Calu3 (cell line): ENCODE data around the gene SLC12A8. TPM values are rescaled to one million over a fixed set of nuclear protein-coding genes. Genes with fewer than 3 reads are reported as not detected.

Experiments used
- BruUV-seq: library from RNA; stranded (reverse); fragments of 400-500 nt; replicated peaks from 2 replicates; lab custom pipeline; 2021; lab: Mats Ljungman, UMichigan
- CTCF ChIA-PET: fragments of 300-600 bp; sonication (Branson Sonifier 250); formaldehyde crosslinking; loops from one replicate; lab custom pipeline; 2022; ENCODE audit warnings: antibody characterized with exemption; lab: Charles Lee
- DNase-seq: peaks from one replicate; pipeline ENCODE4 v3.0.0; 2022
- H3K27ac Mint-ChIP-seq: one replicate; pipeline ENCODE4 v1.8.0; 2022; ENCODE audit warnings: mixed read lengths; ENCODE audit not compliant: unreplicated experiment
- H3K27me3 Mint-ChIP-seq: one replicate; pipeline ENCODE4 v1.8.0; 2022; ENCODE audit warnings: mixed read lengths; ENCODE audit not compliant: unreplicated experiment
- H3K36me3 Mint-ChIP-seq: one replicate; pipeline ENCODE4 v1.8.0; 2022; ENCODE audit warnings: mild to moderate bottlenecking, moderate library complexity, mixed read lengths; ENCODE audit not compliant: insufficient read depth, unreplicated experiment
- H3K4me1 Mint-ChIP-seq: one replicate; pipeline ENCODE4 v1.8.0; 2022; ENCODE audit warnings: mild to moderate bottlenecking, low read depth, mixed read lengths; ENCODE audit not compliant: unreplicated experiment
- H3K4me3 Mint-ChIP-seq: one replicate; pipeline ENCODE4 v1.8.0; 2022; ENCODE audit warnings: mild to moderate bottlenecking, low read depth, moderate library complexity, mixed read lengths; ENCODE audit not compliant: unreplicated experiment
- H3K9me3 Mint-ChIP-seq: one replicate; pipeline ENCODE4 v1.8.0; 2022; ENCODE audit warnings: low read depth, mixed read lengths; ENCODE audit not compliant: unreplicated experiment
- intact Hi-C: fragments of 100-400 bp; cut with micrococcal nuclease; formaldehyde crosslinking; loops from one replicate; pipeline ENCODE4 v1.10.0; 2022; ENCODE audit not compliant: unreplicated experiment
- total RNA-seq: library from RNA; stranded (reverse); gene quantifications from 2 replicates; pipeline ENCODE4 v1.2.3, GENCODE V29; 2022
- TF ChIP-seq, protein P1 (sequence below): fragments of 200-600 bp; IDR thresholded peaks from one replicate; pipeline ENCODE4 v1.8.0; 2022; ENCODE audit warnings: antibody characterized with exemption; ENCODE audit not compliant: unreplicated experiment

SLC12A8 gene
- total RNA-seq, 1 experiment from 2014 or later = 16.8 TPM

DNA sequence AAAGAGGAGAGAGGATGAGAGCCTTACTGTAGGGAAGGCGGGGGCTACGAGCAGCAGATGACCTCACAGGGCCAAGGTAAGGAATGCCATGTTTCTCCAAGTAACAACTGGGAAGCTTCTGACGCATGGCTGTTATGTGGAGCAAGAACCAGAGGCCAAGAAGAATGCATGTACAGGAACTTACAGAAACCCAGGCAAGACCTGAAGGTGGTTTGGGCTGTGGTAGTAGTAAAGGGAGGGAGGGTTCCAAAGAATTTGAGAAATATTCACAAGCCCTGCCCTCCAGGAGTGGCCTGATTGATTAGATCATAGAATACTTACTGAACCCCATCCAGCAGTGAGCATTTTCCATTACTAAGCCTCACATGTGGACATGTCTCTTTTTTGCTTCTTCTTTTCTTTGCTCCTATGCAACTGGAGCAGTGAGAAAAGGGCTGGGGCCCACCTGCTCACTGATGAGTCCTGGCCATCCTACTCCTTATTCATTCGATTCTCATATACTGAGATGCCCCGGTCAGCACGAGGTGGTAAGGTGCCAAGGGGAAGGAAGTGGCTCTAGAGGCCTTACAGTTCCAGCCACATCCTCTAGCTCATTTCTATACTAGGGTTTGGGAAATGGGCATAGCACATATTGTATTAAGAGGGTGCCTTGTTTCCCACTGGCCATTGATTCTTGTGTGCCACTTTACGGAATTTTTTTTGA lies 8.3 kb upstream of the SLC12A8 start:
- TF ChIP-seq, protein P1, sequence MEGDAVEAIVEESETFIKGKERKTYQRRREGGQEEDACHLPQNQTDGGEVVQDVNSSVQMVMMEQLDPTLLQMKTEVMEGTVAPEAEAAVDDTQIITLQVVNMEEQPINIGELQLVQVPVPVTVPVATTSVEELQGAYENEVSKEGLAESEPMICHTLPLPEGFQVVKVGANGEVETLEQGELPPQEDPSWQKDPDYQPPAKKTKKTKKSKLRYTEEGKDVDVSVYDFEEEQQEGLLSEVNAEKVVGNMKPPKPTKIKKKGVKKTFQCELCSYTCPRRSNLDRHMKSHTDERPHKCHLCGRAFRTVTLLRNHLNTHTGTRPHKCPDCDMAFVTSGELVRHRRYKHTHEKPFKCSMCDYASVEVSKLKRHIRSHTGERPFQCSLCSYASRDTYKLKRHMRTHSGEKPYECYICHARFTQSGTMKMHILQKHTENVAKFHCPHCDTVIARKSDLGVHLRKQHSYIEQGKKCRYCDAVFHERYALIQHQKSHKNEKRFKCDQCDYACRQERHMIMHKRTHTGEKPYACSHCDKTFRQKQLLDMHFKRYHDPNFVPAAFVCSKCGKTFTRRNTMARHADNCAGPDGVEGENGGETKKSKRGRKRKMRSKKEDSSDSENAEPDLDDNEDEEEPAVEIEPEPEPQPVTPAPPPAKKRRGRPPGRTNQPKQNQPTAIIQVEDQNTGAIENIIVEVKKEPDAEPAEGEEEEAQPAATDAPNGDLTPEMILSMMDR = no peak
- Mint-ChIP-seq H3K4me3 (no peak overlapping the region), H3K4me1 (no peaks in the 10 kb centered on the region), H3K9me3 (no peaks in the 10 kb centered on the region), H3K27me3 (no peaks in the 10 kb centered on the region), H3K27ac (no peak overlapping the region), H3K36me3 (no peaks in the 10 kb centered on the region)
- CTCF ChIA-PET = no interaction called here
- no TSS peak for BruUV-seq
- intact Hi-C loops = no loop called here
- no peak for DNase-seq

DNA sequence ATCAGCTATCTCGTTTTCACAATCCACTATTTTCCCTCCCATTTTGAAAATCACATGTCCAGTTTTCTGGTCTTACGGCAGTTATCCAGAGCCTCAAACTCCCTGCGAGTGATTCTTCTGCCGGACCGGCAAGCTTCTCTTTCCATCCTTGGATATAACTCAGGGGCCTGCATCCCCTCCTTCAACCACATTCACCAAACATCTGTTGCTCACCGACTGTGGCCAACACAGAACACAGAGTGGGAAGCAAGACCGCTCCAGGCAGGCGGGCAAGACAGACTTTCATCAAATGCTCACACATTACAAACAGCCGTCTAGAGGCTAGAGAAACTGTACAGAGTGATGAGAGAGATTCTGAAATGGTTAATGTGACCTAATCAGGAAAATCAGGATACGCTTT lies 7.6 kb upstream of the SLC12A8 start:
- no peaks in the 10 kb centered on the region for H3K36me3 Mint-ChIP-seq
- H3K4me3 Mint-ChIP-seq = no peak overlapping the region
- no TSS peak for BruUV-seq
- no peaks in the 10 kb centered on the region for H3K4me1 Mint-ChIP-seq
- CTCF ChIA-PET = no interaction called here
- H3K27ac Mint-ChIP-seq = no peak overlapping the region
- no peaks in the 10 kb centered on the region for H3K9me3 Mint-ChIP-seq
- H3K27me3 Mint-ChIP-seq = no peaks in the 10 kb centered on the region
- TF ChIP-seq, protein P1 = no peak
- intact Hi-C loops = no loop called here
- no peak for DNase-seq

DNA sequence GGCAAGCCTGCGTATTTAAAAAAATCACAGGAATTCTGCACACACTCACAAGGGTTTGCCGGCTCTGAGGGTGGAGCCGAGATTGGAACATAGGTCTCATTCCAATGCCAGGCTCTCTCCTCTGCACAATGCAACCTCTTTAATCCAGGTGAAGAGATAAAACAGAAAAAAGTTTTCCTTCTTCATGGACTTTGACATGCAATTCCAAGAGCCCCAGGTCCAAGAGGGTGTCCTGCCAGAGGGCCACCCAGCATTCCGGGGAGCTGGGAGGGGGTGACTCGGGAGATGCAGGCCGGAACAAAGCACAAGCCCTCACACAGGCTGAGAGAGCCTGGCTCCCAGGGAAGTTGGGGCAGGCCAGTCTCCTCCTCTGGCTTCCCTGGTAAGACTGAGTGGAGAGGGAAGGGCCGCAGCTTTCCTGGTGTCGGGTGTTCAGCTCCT lies 6.7 kb upstream of the SLC12A8 start:
- intact Hi-C loops = no loop called here
- H3K4me1 Mint-ChIP-seq = no peaks in the 10 kb centered on the region
- TF ChIP-seq, protein P1 = no peak
- no peaks in the 10 kb centered on the region for H3K27me3 Mint-ChIP-seq
- CTCF ChIA-PET = no interaction called here
- DNase-seq = no peak
- H3K4me3 Mint-ChIP-seq = no peak overlapping the region
- no peaks in the 10 kb centered on the region for H3K9me3 Mint-ChIP-seq
- BruUV-seq = no TSS peak
- no peaks in the 10 kb centered on the region for H3K36me3 Mint-ChIP-seq
- H3K27ac Mint-ChIP-seq = no peak overlapping the region

DNA sequence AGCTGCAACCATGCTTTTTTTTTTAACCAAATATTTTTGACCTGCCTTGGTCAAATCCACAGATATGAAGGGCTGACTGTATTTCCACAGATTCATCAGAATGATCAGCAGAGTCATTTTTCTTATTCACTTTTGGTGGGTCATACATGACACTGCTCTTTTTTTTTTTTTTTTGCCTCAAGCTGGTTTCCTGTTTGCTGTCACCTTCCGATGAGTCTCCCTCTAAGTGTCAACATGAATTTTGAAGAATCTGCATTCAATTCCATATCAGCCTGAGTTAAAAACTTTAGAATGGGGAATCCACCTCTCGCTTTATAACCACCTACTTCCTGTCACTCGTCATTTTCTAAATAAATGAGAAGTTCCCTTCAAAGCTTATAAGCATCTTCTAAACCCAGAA lies 2.2 kb upstream of the SLC12A8 start:
- Mint-ChIP-seq H3K4me1 (peaks cover 21% of the 10 kb centered on the region), H3K4me3 (no peak overlapping the region), H3K9me3 (no peaks in the 10 kb centered on the region), H3K27ac (no peak overlapping the region), H3K36me3 (peaks cover 19% of the 10 kb centered on the region), H3K27me3 (no peaks in the 10 kb centered on the region)
- CTCF ChIA-PET = no interaction called here
- intact Hi-C loops = no loop called here
- no peak for DNase-seq
- TF ChIP-seq, protein P1 = no peak
- no TSS peak for BruUV-seq
